GM10266 (cell line): Measurements from ENCODE around the gene MSLN.
A peak's percentile ranks its signal among the peaks of the same experiment; 100 is the strongest.

ENCODE experiments used
- DNase-seq: peaks from one replicate; pipeline ENCODE4 v3.0.0; 2012; ENCODE audit errors: extremely low spot score
- CTCF ChIP-seq: IDR thresholded peaks from 2 replicates; pipeline ENCODE4 v1.5.1; 2012; ENCODE audit warnings: mild to moderate bottlenecking, low read depth; ENCODE audit not compliant: control insufficient read depth, insufficient read depth; ENCODE audit errors: missing control alignments

Gene MSLN

GRCh38 chr16:733382-734207, 26.9 kb upstream of the MSLN start:
- TF ChIP-seq CTCF, result peak; percentile 50

GRCh38 chr16:734208-734980, 26.1 kb upstream of the MSLN start:
- no peak for TF ChIP-seq CTCF
- no peak for DNase-seq

More at GRCh38 chr16:733382-734207, 26.9 kb upstream of the MSLN start:
- no peak for DNase-seq

- no peak for TF ChIP-seq CTCF
- DNase-seq, result no peak
Measured at GRCh38 chr16:734981-735881, 25.3 kb upstream of the MSLN start.

- DNase-seq, result no peak
- no peak for TF ChIP-seq CTCF
Measured at GRCh38 chr16:735982-736453, 24.5 kb upstream of the MSLN start.

GRCh38 chr16:736936-737481, 23.5 kb upstream of the MSLN start:
- DNase-seq, result no peak
- TF ChIP-seq CTCF, result no peak

GRCh38 chr16:739560-740458, 20.7 kb upstream of the MSLN start:
- no peak for DNase-seq
- TF ChIP-seq CTCF, result no peak
